Endothelial cell of umbilical vein (primary cell): ENCODE measurements around the gene FLT3LG. TPM values are rescaled to one million over a fixed set of nuclear protein-coding genes. Genes with fewer than 3 reads are reported as not detected.

ENCODE experiments used
- BruUV-seq: library from RNA; stranded (reverse); fragments of 400-500 nt; replicated peaks from 2 replicates; lab custom pipeline; 2021; lab: Mats Ljungman, UMichigan
- CTCF ChIA-PET: fragments of 300-600, 350-600 bp; sonication (Branson Sonifier 250); formaldehyde crosslinking; loops from one replicate; lab custom pipeline; 2021; ENCODE audit warnings: antibody characterized with exemption, inconsistent platforms; lab: Charles Lee
- POLR2A ChIA-PET: fragments of 300-600, 350-600 bp; sonication (Branson Sonifier 250); formaldehyde crosslinking; loops from one replicate; lab custom pipeline; 2021; ENCODE audit warnings: antibody characterized with exemption, inconsistent platforms; lab: Charles Lee
- DNase-seq: peaks from one replicate; pipeline ENCODE4 v3.0.0-alpha.2; 2011; ENCODE audit warnings: low read depth, low spot score
- FAIRE-seq: peaks from 2 replicates; lab custom pipeline; 2011; peaks lifted over from hg19 to GRCh38; lab: Jason Lieb, UNC
- H2AFZ ChIP-seq: 2 replicates; pipeline ENCODE4 v1.6.0; 2012; ENCODE audit warnings: low read depth, low read length, control low read depth, inconsistent platforms
- H3K27ac ChIP-seq: 2 replicates; pipeline ENCODE4 v1.5.1; 2011; ENCODE audit warnings: low read depth, mild to moderate bottlenecking, control low read depth, low read length, moderate library complexity; ENCODE audit not compliant: insufficient read depth
- H3K27me3 ChIP-seq, 2 experiments: 2 replicates each; pipeline versions ENCODE4 v1.6.0 to v1.6.1; 2011; ENCODE audit warnings: low read length in 2 of 2, mixed read lengths in 1 of 2; ENCODE audit not compliant: control insufficient read depth in 2 of 2, insufficient read depth in 2 of 2
- H3K36me3 ChIP-seq, 2 experiments: 2 replicates in 1 of 2; 3 replicates in 1 of 2; pipeline ENCODE4 v1.5.1; 2011; ENCODE audit warnings: low read length in 2 of 2, mild to moderate bottlenecking in 1 of 2, moderate library complexity in 1 of 2; ENCODE audit not compliant: control insufficient read depth in 2 of 2, insufficient read depth in 2 of 2; ENCODE audit errors: extremely low read depth in 1 of 2
- H3K4me1 ChIP-seq: 3 replicates; pipeline ENCODE4 v1.5.1; 2011; ENCODE audit warnings: mild to moderate bottlenecking, low read length; ENCODE audit not compliant: control insufficient read depth, insufficient read depth; ENCODE audit errors: extremely low read depth
- H3K4me2 ChIP-seq: 2 replicates; pipeline ENCODE4 v1.6.1; 2011; ENCODE audit warnings: low read length, control low read depth, mixed read lengths; ENCODE audit not compliant: insufficient read depth
- H3K4me3 ChIP-seq, 3 experiments: fragments of 200-600 bp in 1 of 3; sonication (generic), shearing (Covaris generic) in 1 of 3; replicated peaks in 1 of 3; 2 replicates each; pipeline ENCODE4 v1.5.1; 2011 to 2016; ENCODE audit warnings: control low read depth in 3 of 3, low read length in 3 of 3, mild to moderate bottlenecking in 2 of 3, inconsistent platforms in 1 of 3, low read depth in 1 of 3, moderate library complexity in 1 of 3; ENCODE audit not compliant: insufficient read depth in 1 of 3
- H3K79me2 ChIP-seq: 2 replicates; pipeline ENCODE4 v1.6.0; 2012; ENCODE audit warnings: low read length, inconsistent platforms; ENCODE audit not compliant: control insufficient read depth, insufficient read depth
- H3K9ac ChIP-seq: replicated peaks from 2 replicates; pipeline ENCODE3; 2011; ENCODE audit warnings: low read length, control low read depth; ENCODE audit not compliant: insufficient read depth; ENCODE audit errors: extremely low read depth
- H3K9me1 ChIP-seq: replicated peaks from 3 replicates; pipeline ENCODE4 v1.6.0; 2011; ENCODE audit warnings: mild to moderate bottlenecking, low read length; ENCODE audit not compliant: control insufficient read depth, insufficient read depth; ENCODE audit errors: extremely low read depth
- H3K9me3 ChIP-seq: replicated peaks from 2 replicates; pipeline ENCODE4 v1.5.1; 2012; ENCODE audit warnings: low read length, inconsistent platforms; ENCODE audit not compliant: control insufficient read depth, insufficient read depth
- H4K20me1 ChIP-seq: replicated peaks from 2 replicates; pipeline ENCODE3; 2011; ENCODE audit warnings: mild to moderate bottlenecking, low read length; ENCODE audit not compliant: control insufficient read depth, insufficient read depth; ENCODE audit errors: extremely low read depth
- EZH2 ChIP-seq: IDR thresholded peaks from 2 replicates; pipeline ENCODE4 v1.6.1; 2012; ENCODE audit warnings: borderline replicate concordance, low read depth, mild to moderate bottlenecking, moderate library complexity, low read length, inconsistent platforms; ENCODE audit not compliant: severe bottlenecking
- FOS ChIP-seq: IDR thresholded peaks from 2 replicates; pipeline ENCODE4 v1.6.1; 2011; ENCODE audit warnings: mild to moderate bottlenecking, low read length, moderate library complexity, borderline replicate concordance; ENCODE audit not compliant: insufficient read depth
- GATA2 ChIP-seq: IDR thresholded peaks from 2 replicates; pipeline ENCODE4 v1.7.0; 2011; ENCODE audit warnings: low read depth, mild to moderate bottlenecking, moderate library complexity, mixed read lengths, low read length; ENCODE audit not compliant: insufficient read length, insufficient read depth
- JUN ChIP-seq: IDR thresholded peaks from 2 replicates; pipeline ENCODE4 v1.6.1; 2011; ENCODE audit warnings: borderline replicate concordance, low read depth; ENCODE audit not compliant: insufficient read length, insufficient read depth
- MYC ChIP-seq: IDR thresholded peaks from one replicate; pipeline ENCODE4 v1.6.1; 2011; ENCODE audit warnings: mild to moderate bottlenecking, low read depth, low read length
- POLR2A ChIP-seq: IDR thresholded peaks from 2 replicates; pipeline ENCODE4 v1.6.1; 2012; ENCODE audit warnings: low read depth, mild to moderate bottlenecking, control low read depth, low read length
- POLR2AphosphoS5 ChIP-seq: IDR thresholded peaks from 2 replicates; pipeline ENCODE4 v1.6.1; 2012; ENCODE audit warnings: low read depth, mild to moderate bottlenecking, control low read depth, low read length, moderate library complexity; ENCODE audit not compliant: insufficient read depth
- dilution Hi-C: fragments of 300-500 bp; cut with MboI; formaldehyde crosslinking; loops from one replicate; pipeline ENCODE4 v1.15.0; 2019; ENCODE audit warnings: low sequenced_read_pairs; ENCODE audit not compliant: extremely low pct_ligation_motif_present
- intact Hi-C: fragments of 100-400 bp; cut with micrococcal nuclease; formaldehyde crosslinking; loops from one replicate; pipeline ENCODE4 v1.10.0; 2022
- polyA plus RNA-seq, 4 experiments: library from polyadenylated mRNA; depleted of rRNA in 3 of 4; stranded (reverse) in 3 of 4; unstranded in 1 of 4; fragments of >200 nt; gene quantifications; 2 replicates each; pipeline versions ENCODE4 v1.2.1 to v1.2.3, GENCODE V29; 2011 to 2012; ENCODE audit warnings: missing spikeins in 1 of 4
- total RNA-seq: library from RNA; stranded (reverse); gene quantifications from 2 replicates; pipeline ENCODE4 v1.2.3, GENCODE V29; 2021
- TF ChIP-seq, protein P1 (sequence below), 2 donors: IDR thresholded peaks; 1 replicate in 1 of 2; 2 replicates in 1 of 2; pipeline ENCODE4 v1.5.1; 2011; ENCODE audit warnings: low read length in 2 of 2, mild to moderate bottlenecking in 2 of 2, moderate library complexity in 2 of 2, control low read depth in 1 of 2, inconsistent platforms in 1 of 2, low read depth in 1 of 2; ENCODE audit not compliant: insufficient read depth in 1 of 2; ENCODE audit errors: extremely low read depth in 1 of 2
- TF ChIP-seq, protein P2 (sequence below): IDR thresholded peaks from 2 replicates; pipeline ENCODE4 v1.6.1; 2011; ENCODE audit not compliant: insufficient read depth, insufficient read length

The FLT3LG gene
- total and polyA plus RNA-seq, 2 donors (not counting 3 experiments of a cell fraction or from before 2014, with no cell fraction given), result 5.0 to 5.7 TPM

DNA sequence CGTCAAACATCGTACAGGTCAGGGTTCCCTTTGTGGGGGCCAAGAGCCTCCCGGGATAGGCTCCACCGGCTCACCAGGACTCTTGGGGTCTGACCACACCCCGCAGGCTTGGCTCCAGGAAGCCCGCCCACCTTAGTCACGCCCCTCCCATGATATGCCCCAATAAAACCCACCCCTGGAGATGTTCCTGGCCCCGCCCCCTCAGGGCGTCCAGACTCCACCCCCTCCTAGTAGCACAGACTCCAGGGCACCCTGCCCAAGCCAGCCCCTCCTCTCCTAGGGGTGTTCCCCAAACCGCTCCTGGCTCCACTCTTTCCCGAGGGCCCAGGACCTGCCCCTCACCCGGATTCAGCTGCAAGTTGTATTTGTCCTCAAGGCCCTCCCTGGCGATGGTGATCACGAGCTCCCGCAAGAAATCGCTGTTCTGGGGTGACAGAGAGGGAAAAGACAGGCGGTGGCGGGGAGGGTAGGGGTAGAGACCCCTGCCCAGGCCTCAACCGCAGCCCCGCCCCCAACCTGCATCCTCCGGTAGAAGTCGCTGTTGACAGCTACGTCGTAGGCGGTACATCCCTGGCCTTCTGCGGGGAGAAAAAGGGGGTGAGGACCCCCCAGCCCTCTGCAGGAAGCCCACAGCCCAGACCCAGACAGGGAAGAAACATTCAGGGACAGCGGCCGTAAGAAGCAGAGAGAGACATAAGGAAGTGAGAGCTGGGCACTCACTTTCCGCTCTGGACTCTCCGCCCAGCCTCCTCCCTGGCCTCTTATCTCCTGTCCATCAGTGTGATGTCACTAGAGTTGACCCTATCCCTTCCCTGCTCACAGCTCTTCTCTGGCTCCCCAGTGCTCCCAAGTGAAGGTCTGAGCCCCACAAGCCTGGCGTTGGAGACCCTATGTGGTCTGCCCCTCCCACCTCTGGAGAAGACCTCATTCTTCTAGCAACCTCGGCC lies 26.3 kb upstream of the FLT3LG start:
- no peak overlapping the region for H2AFZ ChIP-seq
- peak; percentile 17 for DNase-seq
- FAIRE-seq, result no peak
- H3K9me1 ChIP-seq, result no peaks in the 10 kb centered on the region
- TF ChIP-seq MYC (no peak), GATA2 (no peak), FOS (no peak), EZH2 (no peak), JUN (no peak), POLR2A (no peak), POLR2AphosphoS5 (no peak)
- TF ChIP-seq, protein P1, sequence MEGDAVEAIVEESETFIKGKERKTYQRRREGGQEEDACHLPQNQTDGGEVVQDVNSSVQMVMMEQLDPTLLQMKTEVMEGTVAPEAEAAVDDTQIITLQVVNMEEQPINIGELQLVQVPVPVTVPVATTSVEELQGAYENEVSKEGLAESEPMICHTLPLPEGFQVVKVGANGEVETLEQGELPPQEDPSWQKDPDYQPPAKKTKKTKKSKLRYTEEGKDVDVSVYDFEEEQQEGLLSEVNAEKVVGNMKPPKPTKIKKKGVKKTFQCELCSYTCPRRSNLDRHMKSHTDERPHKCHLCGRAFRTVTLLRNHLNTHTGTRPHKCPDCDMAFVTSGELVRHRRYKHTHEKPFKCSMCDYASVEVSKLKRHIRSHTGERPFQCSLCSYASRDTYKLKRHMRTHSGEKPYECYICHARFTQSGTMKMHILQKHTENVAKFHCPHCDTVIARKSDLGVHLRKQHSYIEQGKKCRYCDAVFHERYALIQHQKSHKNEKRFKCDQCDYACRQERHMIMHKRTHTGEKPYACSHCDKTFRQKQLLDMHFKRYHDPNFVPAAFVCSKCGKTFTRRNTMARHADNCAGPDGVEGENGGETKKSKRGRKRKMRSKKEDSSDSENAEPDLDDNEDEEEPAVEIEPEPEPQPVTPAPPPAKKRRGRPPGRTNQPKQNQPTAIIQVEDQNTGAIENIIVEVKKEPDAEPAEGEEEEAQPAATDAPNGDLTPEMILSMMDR (IDR thresholded peaks at IDR 0.05; ENCODE audit: extremely low read depth in 1 of 2, insufficient read depth in 1 of 2, low read depth in 1 of 2, low read length in 2 of 2), result no peak
- TF ChIP-seq, protein P2, sequence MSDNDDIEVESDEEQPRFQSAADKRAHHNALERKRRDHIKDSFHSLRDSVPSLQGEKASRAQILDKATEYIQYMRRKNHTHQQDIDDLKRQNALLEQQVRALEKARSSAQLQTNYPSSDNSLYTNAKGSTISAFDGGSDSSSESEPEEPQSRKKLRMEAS, result no peak
- no peaks in the 10 kb centered on the region for H3K9me3 ChIP-seq
- H3K4me2 ChIP-seq, result no peak overlapping the region
- no TSS peak for BruUV-seq
- no peaks in the 10 kb centered on the region for H3K27me3 ChIP-seq
- intact Hi-C loops, result no loop called here
- H3K36me3 ChIP-seq, result peaks cover 0 to 4% of the 10 kb centered on the region in 2 experiments
- no peak overlapping the region for H3K9ac ChIP-seq
- CTCF ChIA-PET, result no interaction called here
- no peak overlapping the region for H3K4me3 ChIP-seq
- no peaks in the 10 kb centered on the region for H4K20me1 ChIP-seq
- peaks cover 10% of the 10 kb centered on the region for H3K79me2 ChIP-seq
- no peak overlapping the region for H3K27ac ChIP-seq
- POLR2A ChIA-PET, result no interaction called here
- H3K4me1 ChIP-seq, result peaks cover 5% of the 10 kb centered on the region
- dilution Hi-C loops, result no loop called here
